ENCODE data around the gene PBX3. TPM values are rescaled to one million over a fixed set of nuclear protein-coding genes. Genes with fewer than 3 reads are reported as not detected.

Gene PBX3
- total RNA-seq, 1 donor from 2014 or later, result 46.1 TPM

GRCh38 chr9:125949703-125950460 is 202.7 kb downstream of the PBX3 start:
- DNase-seq (no peak), ATAC-seq (no peak)
- no peaks in the 10 kb centered on the region for H3K36me3 ChIP-seq
- H3K27ac ChIP-seq, result no peak overlapping the region
- H3K27me3 ChIP-seq (ENCODE audit: low read depth), result no peaks in the 10 kb centered on the region
- no peak for TF ChIP-seq CTCF (IDR thresholded peaks at IDR 0.05)
- H3K4me1 ChIP-seq, result no peaks in the 10 kb centered on the region
- H3K9me3 ChIP-seq, result no peaks in the 10 kb centered on the region
- H3K4me3 ChIP-seq, result no peak overlapping the region
- intact Hi-C loops (cut with DNase I), result no loop called here

- no peak for TF ChIP-seq CTCF (IDR thresholded peaks at IDR 0.05)
- intact Hi-C loops (cut with DNase I), result no loop called here
- no peaks in the 10 kb centered on the region for H3K36me3 ChIP-seq
Measured at GRCh38 chr9:125950880-125951471, 203.8 kb downstream of the PBX3 start.

GRCh38 chr9:125953314-125954019 is 206.3 kb downstream of the PBX3 start:
- H3K4me3 ChIP-seq, result no peak overlapping the region
- no peak overlapping the region for H3K27ac ChIP-seq
- no peaks in the 10 kb centered on the region for H3K36me3 ChIP-seq
- no peak for DNase-seq
- no peak for TF ChIP-seq CTCF (IDR thresholded peaks at IDR 0.05)
- no peaks in the 10 kb centered on the region for H3K4me1 ChIP-seq
- no peak for ATAC-seq
- H3K27me3 ChIP-seq (ENCODE audit: low read depth), result no peaks in the 10 kb centered on the region
- no peaks in the 10 kb centered on the region for H3K9me3 ChIP-seq
- intact Hi-C loops (cut with DNase I), result no loop called here

More at GRCh38 chr9:125950880-125951471, 203.8 kb downstream of the PBX3 start:
- H3K4me3 ChIP-seq, result no peak overlapping the region
- ATAC-seq (no peak), DNase-seq (no peak)
- H3K27me3 ChIP-seq (ENCODE audit: low read depth), result no peaks in the 10 kb centered on the region
- no peaks in the 10 kb centered on the region for H3K9me3 ChIP-seq
- no peak overlapping the region for H3K27ac ChIP-seq
- H3K4me1 ChIP-seq, result no peaks in the 10 kb centered on the region

- H3K27ac ChIP-seq, result no peak overlapping the region
- no peaks in the 10 kb centered on the region for H3K4me1 ChIP-seq
- TF ChIP-seq CTCF (IDR thresholded peaks at IDR 0.05), result no peak
- intact Hi-C loops (cut with DNase I), result no loop called here
- H3K27me3 ChIP-seq (ENCODE audit: low read depth), result no peaks in the 10 kb centered on the region
- DNase-seq (no peak), ATAC-seq (no peak)
- no peaks in the 10 kb centered on the region for H3K36me3 ChIP-seq
- H3K4me3 ChIP-seq, result no peak overlapping the region
- H3K9me3 ChIP-seq, result no peaks in the 10 kb centered on the region
Measured at GRCh38 chr9:125956102-125956501, 208.9 kb downstream of the PBX3 start.

- TF ChIP-seq CTCF (IDR thresholded peaks at IDR 0.05), result no peak
- no peak for ATAC-seq
- intact Hi-C loops (cut with DNase I), result no loop called here
- peaks cover 11% of the 10 kb centered on the region for H3K36me3 ChIP-seq
- H3K4me1 ChIP-seq, result no peaks in the 10 kb centered on the region
- H3K4me3 ChIP-seq, result no peak overlapping the region
- no peak for DNase-seq
- no peaks in the 10 kb centered on the region for H3K9me3 ChIP-seq
- no peak overlapping the region for H3K27ac ChIP-seq
- H3K27me3 ChIP-seq (ENCODE audit: low read depth), result no peaks in the 10 kb centered on the region
Measured at GRCh38 chr9:125959315-125959714, 212.1 kb downstream of the PBX3 start.

All from lower lobe of right lung (tissue), 2 donors.